IMR-90 (cell line): ENCODE measurements around the gene LYPD5. TPM values are rescaled to one million over a fixed set of nuclear protein-coding genes. Genes with fewer than 3 reads are reported as not detected.

Experiments
- ATAC-seq: fragments of 200-7000 bp; cut with Tn5 transposase; 2 replicates; pipeline ENCODE4 v1.9.1; 2020; ENCODE audit warnings: low read depth, mild to moderate bottlenecking, moderate library complexity
- BruUV-seq: library from RNA; stranded (reverse); fragments of 400-500 nt; replicated peaks from 2 replicates; lab custom pipeline; 2021; lab: Mats Ljungman, UMichigan
- CTCF ChIA-PET: fragments of 300-600 bp; formaldehyde crosslinking; extraction: SDS; loops from one replicate; lab custom pipeline; 2021; ENCODE audit warnings: antibody characterized with exemption; lab: Yijun Ruan, JAX
- POLR2A ChIA-PET: fragments of 300-600 bp; sonication (Branson Sonifier 250); formaldehyde crosslinking; loops from one replicate; lab custom pipeline; 2022; ENCODE audit warnings: antibody characterized with exemption; ENCODE audit not compliant: unreplicated experiment; lab: Charles Lee
- DNase-seq: peaks from one replicate; pipeline ENCODE4 v3.0.0; 2013
- H2AFZ ChIP-seq: replicated peaks from 2 replicates; pipeline ENCODE3; 2013; ENCODE audit warnings: low read length, mild to moderate bottlenecking; ENCODE audit not compliant: poor library complexity
- H2AK5ac ChIP-seq: 2 replicates; pipeline ENCODE4 v1.6.1; 2013; ENCODE audit warnings: low read depth, low read length, inconsistent platforms
- H2AK9ac ChIP-seq: replicated peaks from 2 replicates; pipeline ENCODE3; 2013; ENCODE audit warnings: mild to moderate bottlenecking, low read depth, low read length, moderate library complexity; ENCODE audit not compliant: poor library complexity
- H2BK120ac ChIP-seq: 2 replicates; pipeline ENCODE4 v1.6.1; 2013; ENCODE audit warnings: low read depth, low read length, inconsistent platforms
- H2BK15ac ChIP-seq: 3 replicates; pipeline ENCODE4 v1.6.1; 2013; ENCODE audit warnings: low read depth, low read length, inconsistent platforms
- H2BK20ac ChIP-seq: 2 replicates; pipeline ENCODE4 v1.6.1; 2013; ENCODE audit warnings: low read depth, mild to moderate bottlenecking, inconsistent platforms, low read length, moderate library complexity
- H2BK5ac ChIP-seq: 2 replicates; pipeline ENCODE4 v1.6.1; 2013; ENCODE audit warnings: mild to moderate bottlenecking, low read depth, low read length, inconsistent platforms; ENCODE audit not compliant: poor library complexity, severe bottlenecking
- H3K14ac ChIP-seq: replicated peaks from 2 replicates; pipeline ENCODE4 v1.6.1; 2013; ENCODE audit warnings: low read depth, low read length, inconsistent platforms
- H3K18ac ChIP-seq: 2 replicates; pipeline ENCODE4 v1.6.1; 2013; ENCODE audit warnings: low read depth, low read length, control low read depth
- H3K23ac ChIP-seq: 2 replicates; pipeline ENCODE4 v1.6.1; 2013; ENCODE audit warnings: low read depth, low read length, inconsistent platforms
- H3K27ac ChIP-seq: 2 replicates; pipeline ENCODE4 v1.5.1; 2013; ENCODE audit warnings: mild to moderate bottlenecking, control low read depth, low read length; ENCODE audit not compliant: insufficient read depth
- H3K27me3 ChIP-seq: 2 replicates; pipeline ENCODE4 v1.6.1; 2013; ENCODE audit warnings: low read length; ENCODE audit not compliant: control insufficient read depth, insufficient read depth
- H3K36me3 ChIP-seq: 2 replicates; pipeline ENCODE4 v1.6.1; 2013; ENCODE audit warnings: low read length, mixed read lengths; ENCODE audit not compliant: control insufficient read depth, insufficient read depth
- H3K4ac ChIP-seq: 2 replicates; pipeline ENCODE4 v1.6.1; 2013; ENCODE audit warnings: low read depth, low read length, inconsistent platforms
- H3K4me1 ChIP-seq: 2 replicates; pipeline ENCODE4 v1.6.1; 2013; ENCODE audit warnings: low read length, mixed read lengths; ENCODE audit not compliant: control insufficient read depth, insufficient read depth
- H3K4me2 ChIP-seq: 2 replicates; pipeline ENCODE4 v1.6.1; 2013; ENCODE audit warnings: low read depth, mild to moderate bottlenecking, control low read depth, low read length, moderate library complexity
- H3K4me3 ChIP-seq: 2 replicates; pipeline ENCODE4 v1.5.1; 2013; ENCODE audit warnings: low read depth, mild to moderate bottlenecking, control low read depth, low read length, moderate library complexity; ENCODE audit not compliant: insufficient read depth
- H3K56ac ChIP-seq: 2 replicates; pipeline ENCODE4 v1.6.1; 2013; ENCODE audit warnings: low read length, inconsistent platforms; ENCODE audit not compliant: insufficient read depth; ENCODE audit errors: extremely low read depth
- H3K79me1 ChIP-seq, 2 experiments: 2 replicates each; pipeline ENCODE4 v1.6.1; 2013; ENCODE audit warnings: low read length in 2 of 2, inconsistent platforms in 1 of 2, low read depth in 1 of 2
- H3K9ac ChIP-seq: 2 replicates; pipeline ENCODE4 v1.6.1; 2013; ENCODE audit warnings: low read depth, low read length, control low read depth
- H3K9me1 ChIP-seq: 2 replicates; pipeline ENCODE4 v1.6.1; 2013; ENCODE audit warnings: low read length, inconsistent platforms; ENCODE audit not compliant: insufficient read depth
- H3K9me3 ChIP-seq: 2 replicates; pipeline ENCODE4 v1.6.1; 2013; ENCODE audit warnings: low read length; ENCODE audit not compliant: control insufficient read depth, insufficient read depth
- H4K20me1 ChIP-seq: 2 replicates; pipeline ENCODE4 v1.6.1; 2013; ENCODE audit warnings: low read length, inconsistent platforms; ENCODE audit not compliant: insufficient read depth
- H4K5ac ChIP-seq: 2 replicates; pipeline ENCODE4 v1.6.1; 2013; ENCODE audit warnings: mild to moderate bottlenecking, low read depth, low read length, control low read depth
- H4K8ac ChIP-seq, 2 experiments: 2 replicates each; pipeline ENCODE4 v1.6.1; 2013; ENCODE audit warnings: low read depth in 2 of 2, low read length in 2 of 2, control low read depth in 1 of 2, inconsistent platforms in 1 of 2
- H4K91ac ChIP-seq: 2 replicates; pipeline ENCODE4 v1.6.1; 2013; ENCODE audit warnings: low read depth, low read length, inconsistent platforms; ENCODE audit not compliant: insufficient read depth
- BHLHE40 ChIP-seq: fragments of 150-350 bp; IDR thresholded peaks from 2 replicates; pipeline ENCODE4 v1.6.1; 2016; ENCODE audit warnings: mild to moderate bottlenecking, low read depth, low read length
- CHD1 ChIP-seq: IDR thresholded peaks from 2 replicates; pipeline ENCODE4 v1.6.1; 2012; ENCODE audit warnings: low read depth, low read length, improper control_type of control experiment
- CTCF ChIP-seq: conservative IDR thresholded peaks from 2 replicates; pipeline ENCODE4 v1.5.1; 2012; ENCODE audit warnings: mild to moderate bottlenecking, low read depth, low read length, improper control_type of control experiment
- ELK1 ChIP-seq: fragments of 150-350 bp; IDR thresholded peaks from 2 replicates; pipeline ENCODE4 v1.6.1; 2016; ENCODE audit warnings: low read depth, mild to moderate bottlenecking, low read length, moderate library complexity, borderline replicate concordance
- FOS ChIP-seq: fragments of 150-350 bp; IDR thresholded peaks from 2 replicates; pipeline ENCODE4 v1.6.1; 2016; ENCODE audit warnings: low read depth, low read length
- MAZ ChIP-seq: IDR thresholded peaks from 2 replicates; pipeline ENCODE4 v1.6.1; 2012; ENCODE audit warnings: low read depth, mild to moderate bottlenecking, low read length, improper control_type of control experiment, moderate library complexity, borderline replicate concordance
- RAD21 ChIP-seq: IDR thresholded peaks from 2 replicates; pipeline ENCODE4 v1.6.1; 2012; ENCODE audit warnings: low read length, improper control_type of control experiment
- RFX5 ChIP-seq: IDR thresholded peaks from 2 replicates; pipeline ENCODE4 v1.8.0; 2012; ENCODE audit warnings: low read depth, mild to moderate bottlenecking, low read length, moderate library complexity
- WGBS, 2 experiments: methylation state at CpG; one replicate each; pipeline versions ENCODE4 v1.1.5 to v1.1.7; 2013; ENCODE audit warnings: missing lambda C conversion rate in 2 of 2; ENCODE audit not compliant: insufficient read length in 1 of 2; ENCODE audit errors: extremely low coverage in 2 of 2; 5-methylcytosine and 5-hydroxymethylcytosine counted together
- dilution Hi-C: fragments of 300-500 bp; cut with HindIII; formaldehyde crosslinking; loops from one replicate; pipeline ENCODE4 v1.14.3; 2018; ENCODE audit warnings: low sequenced_read_pairs; ENCODE audit not compliant: unreplicated experiment
- in situ Hi-C: fragments of 300-500 bp; cut with MboI; formaldehyde crosslinking; loops from 3 replicates; pipeline ENCODE4 v1.14.3; 2019; ENCODE audit warnings: low sequenced_read_pairs, inconsistent platforms, mixed read lengths
- intact Hi-C: fragments of 100-400 bp; cut with micrococcal nuclease; formaldehyde crosslinking; loops from 2 replicates; pipeline ENCODE4 v1.10.0; 2022
- polyA plus RNA-seq, 3 experiments: library from polyadenylated mRNA; depleted of rRNA; stranded (reverse); fragments of >200 nt; gene quantifications; 2 replicates each; pipeline ENCODE4 v1.2.3, GENCODE V29; 2012; ENCODE audit warnings: low replicate concordance in 1 of 3
- total RNA-seq: library from RNA; depleted of rRNA; stranded (reverse); fragments of >200 nt; gene quantifications from 2 replicates; pipeline ENCODE4 v1.2.3, GENCODE V29; 2012

Gene LYPD5
- total and polyA plus RNA-seq, 2 of the 4 experiments (the other 2 are of a cell fraction), result 0.31 to 0.36 TPM

- CTCF ChIA-PET, result no interaction called here
These were observed 54.6 kb downstream of the LYPD5 start for GRCh38 chr19:43747557-43748204.

More at GRCh38 chr19:43747557-43748204, 54.6 kb downstream of the LYPD5 start:
- no peak overlapping the region for H2BK15ac ChIP-seq
- ATAC-seq (no peak), DNase-seq (no peak)
- no peak overlapping the region for H3K23ac ChIP-seq
- no peak overlapping the region for H4K91ac ChIP-seq
- H3K79me1 ChIP-seq, result peaks cover 5 to 61% of the 10 kb centered on the region in 2 experiments
- no peak overlapping the region for H2BK5ac ChIP-seq
- in situ Hi-C loops, result loop anchor here (5.0 kb wide), 1 partner anchor 35 kb away; the partner anchor contains the start of gene KCNN4
- intact Hi-C loops, result no loop called here
- TF ChIP-seq ELK1, result no peak
- TF ChIP-seq BHLHE40, result no peak
- TF ChIP-seq CHD1, result no peak
- TF ChIP-seq CTCF, result no peak
- no peak for TF ChIP-seq RFX5
- TF ChIP-seq FOS, result no peak
- TF ChIP-seq MAZ, result no peak
- no peak for TF ChIP-seq RAD21
- dilution Hi-C loops, result no loop called here
- POLR2A ChIA-PET, result no interaction called here
- H2AK5ac ChIP-seq, result no peak overlapping the region
- H3K27ac ChIP-seq, result no peak overlapping the region
- BruUV-seq, result no TSS peak
- H4K20me1 ChIP-seq, result peaks cover 15% of the 10 kb centered on the region; the same call in 1 of the 2 replicates
- H2BK120ac ChIP-seq, result no peak overlapping the region
- H3K4ac ChIP-seq, result no peak overlapping the region
- H3K56ac ChIP-seq, result no peak overlapping the region
- no peak overlapping the region for H4K5ac ChIP-seq
- H3K4me3 ChIP-seq, result no peak overlapping the region
- H2AK9ac ChIP-seq, result no peak overlapping the region
- peaks cover 8% of the 10 kb centered on the region; the same call in 1 of the 2 replicates for H3K9me1 ChIP-seq
- no peak overlapping the region for H2AFZ ChIP-seq
- no peak overlapping the region for H3K18ac ChIP-seq
- peaks cover 6% of the 10 kb centered on the region for H3K4me1 ChIP-seq
- no peak overlapping the region for H3K14ac ChIP-seq
- peaks cover 45% of the 10 kb centered on the region for H3K36me3 ChIP-seq
- no peak overlapping the region for H3K9ac ChIP-seq
- no peaks in the 10 kb centered on the region for H3K9me3 ChIP-seq
- no peak overlapping the region for H2BK20ac ChIP-seq
- H3K27me3 ChIP-seq, result no peaks in the 10 kb centered on the region
- H4K8ac ChIP-seq, result no peak overlapping the region
- no CpG with 5 or more reads among the region's 16 CpGs for WGBS, 2 experiments
- H3K4me2 ChIP-seq, result no peak overlapping the region
